Activated naive CD8-positive, alpha-beta T cell treated with anti-CD3 and anti-CD28 coated beads for 36 hours (primary cell): Measurements from ENCODE around the gene EPS8L2. TPM values are rescaled to one million over a fixed set of nuclear protein-coding genes. Genes with fewer than 3 reads are reported as not detected.

Experiments
- DNase-seq: peaks from one replicate; pipeline ENCODE4 v3.0.0; 2021
- H3K27ac Mint-ChIP-seq: one replicate; pipeline ENCODE4 v1.8.0; 2022; ENCODE audit warnings: mild to moderate bottlenecking, moderate library complexity, mixed read lengths
- H3K27me3 Mint-ChIP-seq: one replicate; pipeline ENCODE4 v1.8.0; 2022; ENCODE audit warnings: mild to moderate bottlenecking, mixed read lengths
- H3K36me3 Mint-ChIP-seq: one replicate; pipeline ENCODE4 v1.8.0; 2021; ENCODE audit warnings: mild to moderate bottlenecking, mixed read lengths
- H3K4me1 Mint-ChIP-seq: one replicate; pipeline ENCODE4 v1.8.0; 2021; ENCODE audit warnings: mixed read lengths
- H3K4me3 Mint-ChIP-seq: one replicate; pipeline ENCODE4 v1.8.0; 2022; ENCODE audit warnings: mild to moderate bottlenecking, moderate library complexity, mixed read lengths
- H3K9me3 Mint-ChIP-seq: one replicate; pipeline ENCODE4 v1.8.0; 2022; ENCODE audit warnings: mixed read lengths
- total RNA-seq, 2 experiments: library from RNA; stranded (reverse); gene quantifications; one replicate each; pipeline ENCODE4 v1.2.3, GENCODE V29; 2021

EPS8L2 gene
- total RNA-seq, 2 experiments from 2014 or later = 13.3 to 15.9 TPM

GRCh38 chr11:776561-777287, 70.7 kb downstream of the EPS8L2 start:
- Mint-ChIP-seq H3K4me3 (peak overlapping the region; percentile 91), H3K27ac (peak overlapping the region; percentile 83), H3K9me3 (no peaks in the 10 kb centered on the region), H3K27me3 (no peaks in the 10 kb centered on the region), H3K36me3 (peaks cover 13% of the 10 kb centered on the region), H3K4me1 (peaks cover 28% of the 10 kb centered on the region)
- DNase-seq = peak; percentile 37

Other genes starting within 250 kb of the EPS8L2 start
- 10 to 100 TPM; 94.7 to 97.2 TPM for gene RNH1, start 199.0 kb upstream of the EPS8L2 start, total RNA-seq
- gene HRAS, start 170.7 kb upstream of the EPS8L2 start, total RNA-seq = 10 to 100 TPM; 46.0 to 48.7 TPM
- gene LRRC56, start 168.7 kb upstream of the EPS8L2 start, total RNA-seq = 1 to 10 TPM; 1.4 to 2.2 TPM
- 1 to 10 TPM; 1.2 to 1.3 TPM for gene LMNTD2, start 145.5 kb upstream of the EPS8L2 start, total RNA-seq
- gene RASSF7, start 145.3 kb upstream of the EPS8L2 start, total RNA-seq = 10 to 100 TPM in 1 of 2 experiments, 1 to 10 TPM in 1; 9.8 to 11.5 TPM
- 10 to 100 TPM; 42.3 to 44.3 TPM for gene PHRF1, start 129.8 kb upstream of the EPS8L2 start, total RNA-seq
- gene IRF7, start 90.3 kb upstream of the EPS8L2 start, total RNA-seq = 10 to 100 TPM; 60.6 to 61.2 TPM
- not detected for gene CDHR5, start 81.3 kb upstream of the EPS8L2 start, total RNA-seq
- not detected for gene SCT, start 79.0 kb upstream of the EPS8L2 start, total RNA-seq
- gene DRD4, start 69.0 kb upstream of the EPS8L2 start, total RNA-seq = under 1 TPM; 0.26 to 0.37 TPM
- 10 to 100 TPM; 46.1 to 49.7 TPM for gene DEAF1, start 11.0 kb upstream of the EPS8L2 start, total RNA-seq
- gene TMEM80, start 10.4 kb upstream of the EPS8L2 start, total RNA-seq = 1 to 10 TPM; 7.6 to 9.2 TPM
- gene TALDO1, start 41.2 kb downstream of the EPS8L2 start, total RNA-seq = 100 to 1,000 TPM; 231 to 243 TPM
- 10 to 100 TPM; 47.7 to 51.9 TPM for gene GATD1, start 71.3 kb downstream of the EPS8L2 start, total RNA-seq
- 1 to 10 TPM in 1 of 2 experiments, under 1 TPM in 1; 0.94 to 1.0 TPM for gene CEND1, start 83.9 kb downstream of the EPS8L2 start, total RNA-seq
- gene SLC25A22, start 92.0 kb downstream of the EPS8L2 start, total RNA-seq = 10 to 100 TPM; 54.4 to 56.5 TPM
- gene PIDD1, start 99.0 kb downstream of the EPS8L2 start, total RNA-seq = 10 to 100 TPM; 29.4 to 30.5 TPM
- 1,000 to 10,000 TPM; 3,139 to 3,274 TPM for gene RPLP2, start 103.7 kb downstream of the EPS8L2 start, total RNA-seq
- 10 to 100 TPM; 32.7 to 34.7 TPM for gene PNPLA2, start 112.7 kb downstream of the EPS8L2 start, total RNA-seq
- gene CRACR2B, start 121.7 kb downstream of the EPS8L2 start, total RNA-seq = 1 to 10 TPM in 1 of 2 experiments, under 1 TPM in 1; 0.76 to 1.1 TPM
- gene CD151, start 126.7 kb downstream of the EPS8L2 start, total RNA-seq = 10 to 100 TPM; 47.3 to 51.1 TPM
- 100 to 1,000 TPM; 121 to 134 TPM for gene POLR2L, start 136.3 kb downstream of the EPS8L2 start, total RNA-seq
- 10 to 100 TPM; 12.8 to 16.2 TPM for gene TSPAN4, start 136.6 kb downstream of the EPS8L2 start, total RNA-seq
- gene CHID1, start 204.6 kb downstream of the EPS8L2 start, total RNA-seq = 10 to 100 TPM; 73.1 to 81.6 TPM
- 10 to 100 TPM; 26.3 to 30.3 TPM for gene AP2A2, start 219.6 kb downstream of the EPS8L2 start, total RNA-seq